ENCODE measurements around the gene CCDC28B.

- TF ChIP-seq EZH2phosphoT487 (IDR thresholded peaks at IDR 0.05; ENCODE audit: borderline replicate concordance, low read depth, low read length) (no peak), CTCF (conservative IDR thresholded peaks at IDR 0.05; ENCODE audit: low read length) (no peak)
Observed at GRCh38 chr1:32205401-32206370, 5.3 kb downstream of the CCDC28B start, which contains the start of gene IQCC.
